OCI-LY3 (cell line): ENCODE results near the gene TMEM255A.

ENCODE experiments used
- CTCF ChIP-seq: fragments of 200-600, 300-600 bp; sonication (generic); IDR thresholded peaks from 2 replicates; pipeline ENCODE4 v1.5.1; 2014; ENCODE audit warnings: antibody characterized with exemption, low read length, low read depth
- EZH2phosphoT487 ChIP-seq: fragments of 200-600 bp; shearing (Covaris generic); IDR thresholded peaks from 2 replicates; pipeline ENCODE4 v1.6.1; 2018; ENCODE audit warnings: antibody characterized with exemption, mixed run types, low read depth

DNA sequence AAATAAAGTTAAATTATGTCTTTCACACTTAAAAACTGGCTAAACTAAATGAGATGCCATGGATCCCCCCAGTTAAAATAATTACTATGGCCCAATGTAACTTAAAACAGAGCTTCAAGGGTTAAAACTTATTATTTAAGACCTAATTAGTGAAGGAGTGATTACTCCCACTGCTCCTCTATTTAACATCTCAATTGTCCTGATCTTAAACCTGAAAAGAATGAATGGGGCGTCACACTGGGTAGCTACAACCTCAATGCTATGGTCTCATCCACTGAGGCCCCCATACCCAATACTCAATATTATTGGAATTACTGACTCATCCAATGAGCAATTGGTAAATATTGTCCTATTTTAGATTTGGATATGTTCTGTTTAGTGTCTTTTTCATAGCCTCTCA lies 21.1 kb upstream of the TMEM255A start:
- no peak for TF ChIP-seq CTCF
- TF ChIP-seq EZH2phosphoT487, result no peak
